ENCODE results near the gene CEP89.
"Not testable (repeated sequence)": the region's sequence is repeated elsewhere in the genome, so short reads cannot be mapped to it uniquely, and the experiment has no call there.

The CEP89 gene

DNA sequence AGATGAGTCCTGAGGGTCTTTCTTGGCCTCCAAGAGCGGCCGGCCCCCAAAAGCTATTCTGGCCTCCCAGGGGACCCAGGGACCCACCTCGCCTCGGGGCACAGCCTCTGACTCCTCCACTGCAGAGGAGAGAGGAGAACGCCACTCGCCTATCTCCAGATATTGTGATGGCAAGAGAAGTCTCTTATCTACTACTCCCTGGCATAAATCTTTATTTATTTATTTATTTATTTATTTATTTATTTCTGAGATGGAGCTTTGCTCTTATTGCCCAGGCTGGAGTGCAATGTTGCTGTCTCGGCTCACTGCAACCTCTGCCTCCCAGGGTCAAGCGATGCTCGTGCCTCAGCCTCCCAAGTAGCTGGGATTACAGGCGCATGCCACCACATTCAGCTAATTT, 113.2 kb downstream of the CEP89 start:
- TF ChIP-seq, protein P1, sequence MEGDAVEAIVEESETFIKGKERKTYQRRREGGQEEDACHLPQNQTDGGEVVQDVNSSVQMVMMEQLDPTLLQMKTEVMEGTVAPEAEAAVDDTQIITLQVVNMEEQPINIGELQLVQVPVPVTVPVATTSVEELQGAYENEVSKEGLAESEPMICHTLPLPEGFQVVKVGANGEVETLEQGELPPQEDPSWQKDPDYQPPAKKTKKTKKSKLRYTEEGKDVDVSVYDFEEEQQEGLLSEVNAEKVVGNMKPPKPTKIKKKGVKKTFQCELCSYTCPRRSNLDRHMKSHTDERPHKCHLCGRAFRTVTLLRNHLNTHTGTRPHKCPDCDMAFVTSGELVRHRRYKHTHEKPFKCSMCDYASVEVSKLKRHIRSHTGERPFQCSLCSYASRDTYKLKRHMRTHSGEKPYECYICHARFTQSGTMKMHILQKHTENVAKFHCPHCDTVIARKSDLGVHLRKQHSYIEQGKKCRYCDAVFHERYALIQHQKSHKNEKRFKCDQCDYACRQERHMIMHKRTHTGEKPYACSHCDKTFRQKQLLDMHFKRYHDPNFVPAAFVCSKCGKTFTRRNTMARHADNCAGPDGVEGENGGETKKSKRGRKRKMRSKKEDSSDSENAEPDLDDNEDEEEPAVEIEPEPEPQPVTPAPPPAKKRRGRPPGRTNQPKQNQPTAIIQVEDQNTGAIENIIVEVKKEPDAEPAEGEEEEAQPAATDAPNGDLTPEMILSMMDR (IDR thresholded peaks at IDR 0.05; ENCODE audit: borderline replicate concordance, extremely low read depth, low read length, poor library complexity, severe bottlenecking), result no peak
- no peak for TF ChIP-seq EZH2 (IDR thresholded peaks at IDR 0.05; ENCODE audit: borderline replicate concordance, low read depth, low read length, severe bottlenecking)
- no peaks in the 10 kb centered on the region for H3K36me3 ChIP-seq (ENCODE audit: insufficient read depth, low read length)
- no peaks in the 10 kb centered on the region for H3K27me3 ChIP-seq (ENCODE audit: insufficient read depth, low read length, poor library complexity)
- H3K4me3 ChIP-seq (ENCODE audit: low read depth in 1 of 2, low read length in 2 of 2), result no peak overlapping the region
- no peak for ATAC-seq (ENCODE audit: insufficient read depth, low read depth)
- DNase-seq, result no peak
- no peaks in the 10 kb centered on the region for H3K9me3 ChIP-seq (ENCODE audit: insufficient read depth, low read length, severe bottlenecking)
- H3K27ac ChIP-seq (ENCODE audit: low read length), result no peak overlapping the region
- no peak overlapping the region for H3K9ac ChIP-seq (ENCODE audit: low read depth, low read length)
- no peak overlapping the region for H2AFZ ChIP-seq (ENCODE audit: low read depth, low read length)
- H4K20me1 ChIP-seq (ENCODE audit: insufficient read depth, low read length), result no peaks in the 10 kb centered on the region
- H3K4me2 ChIP-seq (ENCODE audit: insufficient read depth, low read length), result no peak overlapping the region
- H3K4me1 ChIP-seq (ENCODE audit: insufficient read depth, low read length), result no peaks in the 10 kb centered on the region
- no peaks in the 10 kb centered on the region for H3K79me2 ChIP-seq (ENCODE audit: insufficient read depth, low read length)

- no peak overlapping the region for H3K4me2 ChIP-seq (ENCODE audit: insufficient read depth, low read length)
- TF ChIP-seq, protein P1 (IDR thresholded peaks at IDR 0.05; ENCODE audit: borderline replicate concordance, extremely low read depth, low read length, poor library complexity, severe bottlenecking), result no peak
- no peak for TF ChIP-seq EZH2 (IDR thresholded peaks at IDR 0.05; ENCODE audit: borderline replicate concordance, low read depth, low read length, severe bottlenecking)
These were observed 113.6 kb downstream of the CEP89 start for GRCh38 chr19:32858155-32858554.

DNA sequence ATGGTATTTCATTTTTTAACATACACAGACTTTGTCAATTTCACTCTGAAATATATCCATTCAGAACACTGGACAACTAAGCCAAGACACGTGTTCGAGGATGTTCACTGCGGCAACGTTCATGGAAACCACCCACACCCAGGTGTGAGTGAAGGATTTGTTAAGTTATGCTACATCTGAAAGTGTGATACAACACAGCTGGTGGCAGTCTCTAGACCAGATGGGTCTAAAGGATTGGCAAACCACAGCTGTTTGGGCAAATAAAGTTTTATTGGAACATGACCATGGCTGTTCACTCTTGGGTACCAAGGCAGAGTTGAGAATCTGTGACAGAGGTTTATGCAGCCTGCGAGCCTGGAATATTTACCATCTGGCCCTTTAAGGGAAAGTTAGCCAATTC, 114.2 kb downstream of the CEP89 start:
- Histone ChIP-seq H3K27me3 (ENCODE audit: insufficient read depth, low read length, poor library complexity) (no peaks in the 10 kb centered on the region), H3K9ac (ENCODE audit: low read depth, low read length) (no peak overlapping the region), H3K79me2 (ENCODE audit: insufficient read depth, low read length) (no peaks in the 10 kb centered on the region), H3K4me2 (ENCODE audit: insufficient read depth, low read length) (no peak overlapping the region), H3K9me3 (ENCODE audit: insufficient read depth, low read length, severe bottlenecking) (no peaks in the 10 kb centered on the region), H4K20me1 (ENCODE audit: insufficient read depth, low read length) (no peaks in the 10 kb centered on the region), H2AFZ (ENCODE audit: low read depth, low read length) (no peak overlapping the region), H3K36me3 (ENCODE audit: insufficient read depth, low read length) (no peaks in the 10 kb centered on the region), H3K4me1 (ENCODE audit: insufficient read depth, low read length) (no peaks in the 10 kb centered on the region), H3K4me3 (ENCODE audit: low read depth in 1 of 2, low read length in 2 of 2) (no peak overlapping the region), H3K27ac (ENCODE audit: low read length) (no peak overlapping the region)
- TF ChIP-seq EZH2 (IDR thresholded peaks at IDR 0.05; ENCODE audit: borderline replicate concordance, low read depth, low read length, severe bottlenecking), result no peak
- no peak for DNase-seq
- no peak for ATAC-seq (ENCODE audit: insufficient read depth, low read depth)

More at GRCh38 chr19:32858155-32858554, 113.6 kb downstream of the CEP89 start:
- Histone ChIP-seq H3K36me3 (ENCODE audit: insufficient read depth, low read length) (no peaks in the 10 kb centered on the region), H3K27me3 (ENCODE audit: insufficient read depth, low read length, poor library complexity) (no peaks in the 10 kb centered on the region), H3K9me3 (ENCODE audit: insufficient read depth, low read length, severe bottlenecking) (no peaks in the 10 kb centered on the region), H3K4me1 (ENCODE audit: insufficient read depth, low read length) (no peaks in the 10 kb centered on the region), H3K27ac (ENCODE audit: low read length) (no peak overlapping the region), H4K20me1 (ENCODE audit: insufficient read depth, low read length) (no peaks in the 10 kb centered on the region), H3K79me2 (ENCODE audit: insufficient read depth, low read length) (no peaks in the 10 kb centered on the region), H3K9ac (ENCODE audit: low read depth, low read length) (no peak overlapping the region), H3K4me3 (ENCODE audit: low read depth in 1 of 2, low read length in 2 of 2) (no peak overlapping the region), H2AFZ (ENCODE audit: low read depth, low read length) (no peak overlapping the region)
- ATAC-seq (ENCODE audit: insufficient read depth, low read depth), result no peak
- DNase-seq, result no peak

- H3K9ac ChIP-seq (ENCODE audit: low read depth, low read length); H4K20me1 ChIP-seq (ENCODE audit: insufficient read depth, low read length); H3K27ac ChIP-seq (ENCODE audit: low read length); DNase-seq; H3K79me2 ChIP-seq (ENCODE audit: insufficient read depth, low read length); ATAC-seq (ENCODE audit: insufficient read depth, low read depth); H3K4me2 ChIP-seq (ENCODE audit: insufficient read depth, low read length); H3K9me3 ChIP-seq (ENCODE audit: insufficient read depth, low read length, severe bottlenecking); H3K4me3 ChIP-seq (ENCODE audit: low read depth in 1 of 2, low read length in 2 of 2); H3K27me3 ChIP-seq (ENCODE audit: insufficient read depth, low read length, poor library complexity); H3K36me3 ChIP-seq (ENCODE audit: insufficient read depth, low read length); H3K4me1 ChIP-seq (ENCODE audit: insufficient read depth, low read length); H2AFZ ChIP-seq (ENCODE audit: low read depth, low read length): not testable (repeated sequence)
These were observed 114.9 kb downstream of the CEP89 start for GRCh38 chr19:32856818-32857217.

Measured in DND-41 (cell line).